Skeletal muscle tissue (tissue), 4 donors: ENCODE data around the gene OR8B8. TPM values are rescaled to one million over a fixed set of nuclear protein-coding genes. Genes with fewer than 3 reads are reported as not detected.
"Not testable (repeated sequence)": the region's sequence is repeated elsewhere in the genome, so short reads cannot be mapped to it uniquely, and the experiment has no call there.

Source experiments
- H3K27ac ChIP-seq: one replicate; pipeline ENCODE4 v1.7.0; 2013; ENCODE audit warnings: mild to moderate bottlenecking, low read depth, low read length, inconsistent platforms
- H3K27me3 ChIP-seq, 3 donors: one replicate each; pipeline ENCODE4 v1.7.0; 2013; ENCODE audit warnings: low read length in 3 of 3; ENCODE audit not compliant: control insufficient read depth in 3 of 3, insufficient read depth in 3 of 3
- H3K36me3 ChIP-seq, 3 donors: one replicate each; pipeline ENCODE4 v1.7.0; 2013; ENCODE audit warnings: low read length in 3 of 3; ENCODE audit not compliant: control insufficient read depth in 3 of 3, insufficient read depth in 3 of 3
- H3K4me1 ChIP-seq, 3 donors: one replicate each; pipeline ENCODE4 v1.7.0; 2013; ENCODE audit warnings: low read length in 3 of 3, mild to moderate bottlenecking in 3 of 3; ENCODE audit not compliant: control insufficient read depth in 3 of 3, insufficient read depth in 3 of 3
- H3K4me3 ChIP-seq, 3 donors: one replicate each; pipeline ENCODE4 v1.7.0; 2013; ENCODE audit warnings: low read length in 3 of 3
- H3K9ac ChIP-seq, 3 donors: one replicate each; pipeline ENCODE4 v1.7.0; 2013; ENCODE audit warnings: low read length in 3 of 3, mild to moderate bottlenecking in 3 of 3, moderate library complexity in 2 of 3, low read depth in 1 of 3
- H3K9me3 ChIP-seq, 3 donors: one replicate each; pipeline ENCODE4 v1.7.0; 2013; ENCODE audit warnings: low read length in 3 of 3; ENCODE audit not compliant: control insufficient read depth in 3 of 3
- total RNA-seq: library from RNA; depleted of rRNA; stranded (reverse); fragments of >200 nt; gene quantifications from one replicate; pipeline ENCODE4 v1.2.3, GENCODE V29; 2014
- donor health status: Osteomylitis.

Gene OR8B8
- total RNA-seq, 1 donor from 2014 or later = not detected

- Histone ChIP-seq H3K4me1 (no peaks in the 10 kb centered on the region), H3K4me3 (no peak overlapping the region), H3K9me3 (no peaks in the 10 kb centered on the region), H3K9ac (no peak overlapping the region), H3K36me3 (no peaks in the 10 kb centered on the region), H3K27ac (no peak overlapping the region), H3K27me3 (peaks cover 0 to 3% (median 2%) of the 10 kb centered on the region in 3 donors)
These were observed 35.6 kb downstream of the OR8B8 start for GRCh38 chr11:124409906-124410305.

GRCh38 chr11:124405581-124405980 lies 39.9 kb downstream of the OR8B8 start:
- no peaks in the 10 kb centered on the region for H3K36me3 ChIP-seq
- no peak overlapping the region for H3K4me3 ChIP-seq
- no peak overlapping the region for H3K27ac ChIP-seq
- H3K4me1 ChIP-seq = no peaks in the 10 kb centered on the region
- H3K27me3 ChIP-seq = peaks cover 0 to 3% (median 0%) of the 10 kb centered on the region in 3 donors
- no peak overlapping the region for H3K9ac ChIP-seq
- H3K9me3 ChIP-seq = no peaks in the 10 kb centered on the region

GRCh38 chr11:124403186-124403585 lies 42.3 kb downstream of the OR8B8 start:
- not testable (repeated sequence) for H3K4me1 ChIP-seq, H3K27ac ChIP-seq, H3K36me3 ChIP-seq, H3K4me3 ChIP-seq, H3K27me3 ChIP-seq, H3K9ac ChIP-seq, H3K9me3 ChIP-seq

GRCh38 chr11:124402326-124402922 lies 43.1 kb downstream of the OR8B8 start:
- H3K4me3 ChIP-seq = no peak overlapping the region
- no peaks in the 10 kb centered on the region for H3K9me3 ChIP-seq
- no peak overlapping the region for H3K9ac ChIP-seq
- H3K27me3 ChIP-seq = no peaks in the 10 kb centered on the region
- no peaks in the 10 kb centered on the region for H3K36me3 ChIP-seq
- H3K27ac ChIP-seq = no peak overlapping the region
- H3K4me1 ChIP-seq = no peaks in the 10 kb centered on the region

GRCh38 chr11:124398924-124399323 lies 46.6 kb downstream of the OR8B8 start, which contains the start of gene OR8B3:
OR8B3 (minus strand) TSS chr11:124399024; CDS start chr11:124397351, 1,673 bp downstream.
- Histone ChIP-seq H3K27ac (no peak within 1 kb of the TSS), H3K36me3 (no peaks in the 10 kb centered on the region), H3K4me1 (no peaks in the 10 kb centered on the region), H3K27me3 (no peaks in the 10 kb centered on the region), H3K9me3 (no peaks in the 10 kb centered on the region), H3K4me3 (no peak within 1 kb of the TSS), H3K9ac (no peak within 1 kb of the TSS)

- not testable (repeated sequence) for H3K9ac ChIP-seq, H3K4me3 ChIP-seq
These were observed 48.6 kb downstream of the OR8B8 start for GRCh38 chr11:124396847-124397246.

GRCh38 chr11:124394408-124394807 lies 51.1 kb downstream of the OR8B8 start:
- no peaks in the 10 kb centered on the region for H3K27me3 ChIP-seq
- H3K4me1 ChIP-seq = no peaks in the 10 kb centered on the region
- H3K4me3 ChIP-seq = no peak overlapping the region
- no peaks in the 10 kb centered on the region for H3K36me3 ChIP-seq
- no peaks in the 10 kb centered on the region for H3K9me3 ChIP-seq
- H3K9ac ChIP-seq = no peak overlapping the region
- no peak overlapping the region for H3K27ac ChIP-seq

More at GRCh38 chr11:124396847-124397246, 48.6 kb downstream of the OR8B8 start:
- not testable (repeated sequence) for H3K9me3 ChIP-seq, H3K4me1 ChIP-seq, H3K27me3 ChIP-seq, H3K36me3 ChIP-seq, H3K27ac ChIP-seq

Other genes starting within 250 kb of the OR8B8 start
- under 0.01 TPM for gene OR8G1, start 204.6 kb downstream of the OR8B8 start, total RNA-seq
- 0.52 TPM for gene OR8G5, start 189.3 kb downstream of the OR8B8 start, total RNA-seq
- under 0.01 TPM for gene OR8D1, start 131.7 kb downstream of the OR8B8 start, total RNA-seq
- gene OR8D2, start 125.5 kb downstream of the OR8B8 start, total RNA-seq = not detected
- gene OR8B2, start 61.2 kb downstream of the OR8B8 start, total RNA-seq = not detected
- gene OR8B3, start 46.7 kb downstream of the OR8B8 start, total RNA-seq = not detected
- gene OR8B4, start 20.8 kb downstream of the OR8B8 start, total RNA-seq = not detected
- gene OR8B12, start 98.0 kb upstream of the OR8B8 start, total RNA-seq = not detected
- gene OR8A1, start 124.3 kb upstream of the OR8B8 start, total RNA-seq = not detected
- not detected for gene PANX3, start 165.7 kb upstream of the OR8B8 start, total RNA-seq
- 7.3 TPM for gene TBRG1, start 177.2 kb upstream of the OR8B8 start, total RNA-seq
- gene SIAE, start 228.0 kb upstream of the OR8B8 start, total RNA-seq = 2.1 TPM
- gene SPA17, start 228.2 kb upstream of the OR8B8 start, total RNA-seq = 2.1 TPM